Lower leg skin (tissue), 4 donors: ENCODE results near the gene PDSS2. TPM values are rescaled to one million over a fixed set of nuclear protein-coding genes. Genes with fewer than 3 reads are reported as not detected.

Experiments
- DNase-seq, 2 donors: peaks; one replicate each; pipeline ENCODE4 v3.0.0-alpha.2; 2019; ENCODE audit warnings: low spot score in 2 of 2
- H3K4me3 ChIP-seq: fragments of 200-600 bp; sonication (generic); 2 replicates; pipeline ENCODE4 v1.5.1; 2017; ENCODE audit warnings: mild to moderate bottlenecking, low read depth; ENCODE audit not compliant: poor library complexity, severe bottlenecking
- CTCF ChIP-seq, 3 donors: fragments of 450-650 bp; IDR thresholded peaks; one replicate each; pipeline ENCODE4 v1.5.1; 2016; ENCODE audit warnings: antibody characterized with exemption in 3 of 3, mild to moderate bottlenecking in 3 of 3, moderate library complexity in 2 of 3
- POLR2A ChIP-seq, 2 donors: fragments of 450-650 bp; IDR thresholded peaks; one replicate each; pipeline ENCODE4 v1.6.1; 2016 to 2017; ENCODE audit warnings: antibody characterized with exemption in 2 of 2, mild to moderate bottlenecking in 1 of 2, moderate library complexity in 1 of 2
- WGBS, 2 donors: methylation state at CpG; one replicate each; pipeline ENCODE4 v1.1.5; 2018; 5-methylcytosine and 5-hydroxymethylcytosine counted together
- intact Hi-C: fragments of 100-400 bp; cut with DNase I; formaldehyde crosslinking; loops from one replicate; pipeline ENCODE4 v1.15.0; 2023; ENCODE audit warnings: low total_unique reads
- total RNA-seq, 4 donors: library from RNA; depleted of rRNA; stranded (reverse); fragments of >200 nt; gene quantifications; one replicate each; pipeline ENCODE4 v1.1.0, GENCODE V29; 2016

The PDSS2 gene
- total RNA-seq, 4 donors from 2014 or later: 6.9 to 14.8 (median 11.4) TPM

DNA sequence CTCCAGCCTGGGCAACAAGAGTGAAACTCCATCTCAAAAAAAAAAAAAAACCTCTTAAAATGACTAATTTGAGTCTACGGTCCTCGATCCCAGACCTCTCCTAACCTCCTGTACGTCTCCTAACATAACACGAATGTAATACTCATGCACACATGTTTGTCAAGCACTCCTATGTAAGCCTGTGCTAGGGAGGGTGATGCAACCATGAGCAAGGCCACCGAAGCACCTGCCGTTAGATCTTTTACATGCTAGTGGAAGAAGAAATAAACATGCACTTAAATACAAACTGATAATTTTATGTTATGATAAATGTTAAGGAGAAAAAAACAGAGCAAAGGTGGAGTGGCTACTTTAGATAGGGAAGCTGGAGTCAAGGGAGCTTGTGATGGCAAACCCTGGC lies 271.7 kb downstream of the PDSS2 start:
- intact Hi-C loops: no loop called here
- 63 to 78% methylated on average over 6 of the region's 6 CpGs for WGBS, 2 donors
- H3K4me3 ChIP-seq: no peak overlapping the region
- DNase-seq: no peak
- TF ChIP-seq CTCF (IDR thresholded peaks at IDR 0.05): no peak
- no peak for TF ChIP-seq POLR2A (IDR thresholded peaks at IDR 0.05)

DNA sequence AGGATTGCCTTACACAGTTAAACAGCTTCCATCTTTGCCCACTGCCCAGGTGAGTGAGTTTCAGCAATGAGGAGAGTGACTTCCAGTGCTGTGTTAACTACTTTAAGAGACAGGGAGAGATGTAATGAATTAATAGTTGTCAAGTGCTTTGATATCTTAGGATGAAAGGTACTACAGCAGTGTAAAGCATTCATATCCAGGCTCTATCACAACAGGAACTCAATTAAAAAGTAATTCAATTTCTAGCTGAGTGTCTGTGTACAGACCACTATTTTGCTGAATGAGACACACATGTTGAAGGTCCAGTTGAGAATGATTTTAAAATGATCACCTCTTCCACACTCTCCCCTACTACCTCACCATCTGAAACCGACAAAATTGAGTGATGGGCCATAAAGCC lies 273.3 kb downstream of the PDSS2 start:
- TF ChIP-seq POLR2A (IDR thresholded peaks at IDR 0.05) (no peak), CTCF (IDR thresholded peaks at IDR 0.05) (no peak)
- WGBS, 2 donors: 91 to 100% methylated on average over 1 of the region's 1 CpG
- no peak for DNase-seq
- intact Hi-C loops: no loop called here
- H3K4me3 ChIP-seq: no peak overlapping the region

DNA sequence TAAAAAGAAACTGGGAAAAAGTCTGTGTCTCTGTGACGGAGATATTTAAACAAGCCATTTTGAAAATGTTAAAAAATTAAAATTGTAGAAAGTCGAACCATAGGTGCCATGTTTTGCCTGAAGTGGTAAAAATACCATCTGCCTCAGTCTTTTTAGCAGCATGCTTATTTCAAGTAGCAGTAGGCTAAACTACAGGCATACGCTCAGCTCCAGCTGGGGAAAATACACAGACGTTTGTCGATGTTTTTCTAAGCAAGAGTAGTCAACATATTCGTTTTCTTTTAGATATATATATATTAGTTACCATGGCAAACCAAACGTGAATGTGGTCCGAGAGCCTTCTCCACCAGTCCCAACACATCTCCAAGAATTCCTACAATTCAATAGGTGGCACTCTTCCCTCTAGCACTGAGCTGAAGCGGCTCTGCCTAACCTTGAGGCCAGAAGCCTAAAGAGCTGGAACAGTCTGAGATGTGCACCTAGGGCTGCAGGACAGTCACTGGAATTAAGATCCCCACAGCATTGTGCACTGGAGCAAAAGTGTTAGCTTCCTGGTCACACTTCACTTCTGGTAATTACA lies 273.9 kb downstream of the PDSS2 start:
- 78 to 83% methylated on average over 9 of the region's 9 CpGs for WGBS, 2 donors
- TF ChIP-seq CTCF (IDR thresholded peaks at IDR 0.05): no peak
- H3K4me3 ChIP-seq: no peak overlapping the region
- DNase-seq: no peak
- intact Hi-C loops: no loop called here

DNA sequence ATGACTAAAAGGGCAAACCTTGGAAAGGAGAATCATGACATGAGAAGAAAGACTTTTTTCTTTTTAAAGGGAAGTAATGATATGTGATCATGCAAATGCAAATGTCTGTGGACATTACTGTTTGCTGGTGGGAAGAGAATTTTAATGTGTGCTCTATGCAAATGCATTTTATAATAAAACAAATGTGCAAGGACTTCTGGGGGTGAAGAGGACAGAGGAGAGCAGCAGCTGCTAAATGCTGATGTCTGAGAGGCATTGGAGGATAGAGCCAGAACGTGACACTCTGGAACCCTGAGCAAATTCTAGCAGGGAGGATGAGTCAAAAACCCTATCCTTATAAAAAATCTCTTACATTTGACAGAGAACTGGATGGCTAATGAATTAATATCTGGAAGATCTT lies 274.9 kb downstream of the PDSS2 start:
- WGBS, 2 donors: 76 to 82% methylated on average over 1 of the region's 1 CpG
- intact Hi-C loops: no loop called here
- H3K4me3 ChIP-seq: no peak overlapping the region
- no peak for DNase-seq
- TF ChIP-seq POLR2A (IDR thresholded peaks at IDR 0.05): no peak
- TF ChIP-seq CTCF (IDR thresholded peaks at IDR 0.05): no peak

DNA sequence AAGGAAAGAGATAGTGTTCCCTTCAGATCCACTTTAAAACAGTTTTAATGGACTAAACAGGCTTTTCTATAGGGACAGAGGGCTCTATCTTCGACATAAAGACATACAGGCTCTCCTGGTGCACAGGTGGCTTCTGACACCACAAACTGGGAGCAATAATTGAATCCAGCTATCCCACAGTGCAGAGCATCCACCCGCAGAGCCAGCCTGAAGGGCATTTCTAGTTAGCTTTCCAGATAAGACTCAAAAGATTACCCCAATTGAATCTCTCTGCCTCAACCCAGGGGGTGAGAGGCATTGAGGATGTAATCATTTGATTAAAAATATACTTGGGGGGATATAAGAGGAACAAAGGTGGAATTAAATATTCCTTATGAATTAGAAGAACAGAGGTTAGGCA lies 279.3 kb downstream of the PDSS2 start:
- no peak overlapping the region for H3K4me3 ChIP-seq
- intact Hi-C loops: no loop called here
- TF ChIP-seq POLR2A (IDR thresholded peaks at IDR 0.05): no peak
- no peak for TF ChIP-seq CTCF (IDR thresholded peaks at IDR 0.05)
- no peak for DNase-seq
- 86 to 93% methylated on average over 2 of the region's 2 CpGs for WGBS, 2 donors

DNA sequence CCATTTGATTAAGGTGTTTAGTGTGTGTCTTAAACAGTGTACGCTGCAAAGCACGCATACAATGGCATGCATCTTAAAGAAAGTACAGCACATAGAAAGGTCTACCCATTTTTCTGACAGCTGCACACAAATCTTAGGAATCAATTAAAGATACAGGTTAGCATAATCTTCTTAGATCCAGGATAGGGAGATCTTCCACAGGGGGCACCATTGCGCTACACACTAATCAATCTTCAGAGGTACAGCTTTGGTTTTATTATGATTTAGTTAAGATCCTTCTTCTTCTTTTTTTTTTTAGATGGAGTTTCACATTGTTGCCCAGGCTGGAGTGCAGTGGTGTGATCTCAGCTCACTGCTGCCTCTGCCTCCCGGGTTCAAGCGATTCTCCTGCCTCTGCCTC lies 280.4 kb downstream of the PDSS2 start:
- TF ChIP-seq POLR2A (IDR thresholded peaks at IDR 0.05): no peak
- no peak for TF ChIP-seq CTCF (IDR thresholded peaks at IDR 0.05)
- no peak overlapping the region for H3K4me3 ChIP-seq
- intact Hi-C loops: loop anchor here (5.0 kb wide), 1 partner anchor 213 kb away; no protein-coding TSS in a partner anchor
- 95 to 98% methylated on average over 5 of the region's 5 CpGs for WGBS, 2 donors
- no peak for DNase-seq
